GM21528 (cell line): ENCODE results near the gene LBR.

Source experiments
- ATAC-seq: cut with Tn5 transposase; IDR thresholded peaks from one replicate; pipeline ENCODE4 v1.9.1; 2021; ENCODE audit warnings: mild to moderate bottlenecking, moderate library complexity; ENCODE audit not compliant: unreplicated experiment, low FRiP score

The LBR gene

DNA sequence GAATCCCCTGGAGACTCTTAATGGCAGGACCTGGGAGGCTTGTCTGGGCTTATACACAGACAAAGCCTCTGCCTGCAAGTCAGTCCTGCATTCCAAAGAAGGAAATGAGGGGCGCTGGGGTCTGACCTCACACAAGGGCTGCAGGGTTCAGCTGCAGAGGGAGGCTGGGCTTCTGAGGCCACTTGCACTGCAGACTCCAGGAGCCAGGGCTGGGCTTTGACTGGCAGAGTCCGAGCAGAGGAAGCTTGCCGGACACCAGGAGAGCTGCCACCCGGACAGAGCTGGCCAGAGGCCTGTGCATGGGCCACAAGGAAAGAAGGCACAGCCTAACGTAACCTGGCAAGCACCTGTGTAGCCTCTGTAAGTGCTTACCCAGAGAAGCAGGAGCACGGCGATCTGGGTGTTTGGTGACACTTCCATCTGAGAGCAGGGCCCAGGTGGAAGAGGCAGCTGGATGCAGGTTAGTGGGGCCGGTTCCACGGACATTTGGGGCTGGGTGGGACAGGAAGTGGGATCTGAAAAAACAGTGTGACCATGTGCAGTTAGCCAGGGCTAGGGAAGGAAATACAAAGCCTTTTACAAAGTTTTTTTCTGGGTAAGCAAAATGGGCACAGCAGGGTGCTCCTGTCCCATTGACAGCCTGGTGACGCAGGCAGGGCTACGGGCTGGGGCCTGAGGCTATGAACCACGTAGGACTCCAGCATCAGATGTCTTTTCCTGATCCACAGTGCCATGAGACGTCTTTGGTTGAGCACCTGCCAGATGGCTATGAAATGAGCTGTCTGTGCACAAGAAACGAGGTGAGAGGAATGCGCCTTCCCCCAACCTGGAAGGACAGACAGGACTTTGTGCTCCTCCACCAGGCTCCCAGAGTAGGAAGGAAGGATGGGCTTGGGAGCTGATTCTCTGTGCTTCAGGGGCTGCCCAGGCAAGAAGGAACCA is 37.3 kb upstream of the LBR start:
- no peak for ATAC-seq

DNA sequence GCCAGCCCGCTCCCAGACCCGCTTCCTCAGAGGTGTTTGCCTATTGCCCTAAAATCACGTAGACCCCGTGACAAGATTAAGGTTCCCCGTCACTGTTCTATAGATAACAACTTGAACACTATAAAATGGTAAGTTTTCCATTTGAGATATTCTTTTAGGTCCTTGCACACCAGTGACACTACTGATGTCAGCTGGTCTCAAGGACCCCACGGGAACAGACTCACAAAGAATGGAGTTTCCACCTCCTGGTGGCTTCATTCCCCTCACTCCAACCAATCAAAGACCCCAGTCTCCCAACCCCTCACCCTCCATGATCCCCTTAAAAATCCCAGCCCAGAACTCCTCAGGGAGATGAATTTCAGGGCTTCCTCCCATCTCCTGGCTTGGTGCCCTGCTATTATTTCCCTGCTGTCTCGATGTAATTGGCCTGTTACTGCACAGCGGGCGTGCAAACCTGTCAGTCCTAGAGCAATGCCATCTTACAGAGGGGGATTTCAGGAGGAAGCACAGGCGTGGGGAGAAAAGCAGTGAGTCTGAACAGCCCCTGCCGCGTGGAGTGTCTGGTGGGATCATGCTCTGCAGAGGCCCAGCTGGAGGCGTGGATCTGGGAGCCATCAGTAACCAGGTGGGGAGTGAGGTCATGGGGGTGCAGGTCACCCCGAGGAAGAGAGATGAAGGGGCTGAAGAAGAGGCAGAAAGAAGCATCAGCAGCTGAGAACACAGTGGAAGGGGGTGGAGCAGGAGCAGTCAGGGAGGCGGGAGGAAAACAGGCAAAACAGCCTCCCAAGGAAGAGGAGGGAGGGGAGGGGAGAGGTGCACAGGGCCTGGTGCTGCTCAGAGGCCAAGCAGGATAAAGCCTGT is 35.1 kb upstream of the LBR start:
- ATAC-seq: no peak

DNA sequence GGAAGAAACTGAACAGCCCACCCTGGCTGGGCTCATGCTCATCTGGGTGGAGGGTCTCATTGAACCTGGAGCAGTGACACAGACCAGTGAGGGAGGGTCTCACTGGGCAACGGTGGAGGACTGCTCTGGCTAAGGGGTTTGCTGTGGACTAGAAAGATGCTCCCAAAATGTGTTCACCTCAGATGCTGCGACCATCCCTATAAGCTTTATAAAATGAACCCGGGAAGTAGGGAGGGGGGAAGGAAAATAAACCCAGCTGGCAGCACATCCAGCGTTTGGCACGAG is 34.5 kb upstream of the LBR start:
- no peak for ATAC-seq

DNA sequence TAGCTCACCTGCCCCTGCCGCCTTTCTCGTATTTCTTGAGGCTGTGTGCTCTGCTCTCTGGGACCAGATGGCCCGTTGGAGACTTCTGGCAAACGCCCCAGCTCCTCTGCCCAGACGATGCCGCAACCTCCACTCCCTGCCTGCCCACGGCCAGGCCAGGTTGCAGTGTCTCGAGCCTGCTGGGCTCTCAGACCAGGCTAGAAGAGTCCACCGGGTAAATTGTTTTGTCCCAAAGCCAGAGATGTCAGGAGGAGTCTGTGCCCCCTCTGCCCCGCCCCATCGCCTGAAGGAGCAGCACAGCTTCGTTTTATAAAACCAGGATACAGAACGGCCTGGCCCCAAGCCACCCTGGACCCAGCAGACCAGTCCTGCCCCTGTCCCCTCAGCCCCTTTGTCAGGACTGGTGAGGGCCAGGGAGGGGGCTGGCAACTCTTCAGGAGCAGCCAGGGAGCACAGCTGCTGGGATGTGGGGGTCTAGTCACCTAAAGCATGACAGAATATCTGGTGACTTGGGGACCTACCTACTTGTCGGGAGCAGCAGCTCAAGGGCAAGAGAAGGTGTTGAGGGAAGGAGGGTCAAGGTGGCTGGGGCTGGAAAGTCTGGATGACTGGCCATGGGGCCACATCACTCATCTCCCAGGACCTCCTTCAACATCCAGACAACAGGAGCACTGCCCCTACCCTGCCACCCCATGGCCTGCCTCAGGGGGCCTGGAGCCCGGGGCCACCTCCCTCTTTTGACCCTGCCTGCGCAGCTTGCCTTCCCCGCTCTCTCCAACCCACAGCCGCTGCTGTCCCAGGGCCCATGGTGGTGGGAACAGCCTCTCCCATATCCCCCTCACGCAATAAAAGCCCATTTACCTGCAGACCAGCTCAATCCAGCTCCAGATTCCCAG is 33.9 kb upstream of the LBR start:
- ATAC-seq: no peak

DNA sequence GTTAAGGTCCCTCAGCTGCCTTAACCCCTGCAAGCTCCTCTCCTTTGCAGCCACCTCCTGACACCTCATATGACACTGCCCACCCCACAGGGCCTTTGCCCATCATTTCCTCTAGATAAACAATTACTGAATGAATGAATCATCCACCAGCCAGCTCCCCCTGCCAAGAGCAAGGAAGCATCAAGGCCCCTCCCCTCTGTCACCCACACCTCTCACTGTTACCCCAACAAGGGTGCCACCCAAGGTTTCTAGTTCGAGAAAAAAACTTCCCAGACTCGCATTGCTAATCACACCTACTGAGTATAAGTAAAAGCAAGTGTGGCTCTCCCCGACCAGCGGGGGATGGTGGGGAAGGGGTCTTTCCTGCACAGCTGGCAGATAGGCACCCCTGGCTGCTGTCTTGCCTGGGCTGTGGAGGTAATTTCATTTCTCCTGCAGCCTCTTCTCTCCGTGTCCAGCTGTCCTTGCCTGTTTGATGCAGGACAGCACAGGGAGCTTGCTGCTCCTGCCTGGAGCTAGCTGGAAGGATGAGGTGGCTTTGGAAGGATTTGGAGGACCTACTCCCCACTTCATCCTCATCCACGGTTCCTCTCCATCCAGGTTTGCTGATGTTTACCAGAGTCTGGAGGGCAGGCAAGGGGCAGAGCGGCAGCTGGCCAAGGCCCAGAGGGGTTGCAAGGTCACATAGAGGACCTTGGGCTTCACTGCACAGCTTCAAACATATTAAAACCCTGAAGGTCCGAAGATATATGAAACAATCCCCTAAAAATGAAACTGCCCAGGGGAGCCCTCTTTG is 33.1 kb upstream of the LBR start:
- no peak for ATAC-seq

DNA sequence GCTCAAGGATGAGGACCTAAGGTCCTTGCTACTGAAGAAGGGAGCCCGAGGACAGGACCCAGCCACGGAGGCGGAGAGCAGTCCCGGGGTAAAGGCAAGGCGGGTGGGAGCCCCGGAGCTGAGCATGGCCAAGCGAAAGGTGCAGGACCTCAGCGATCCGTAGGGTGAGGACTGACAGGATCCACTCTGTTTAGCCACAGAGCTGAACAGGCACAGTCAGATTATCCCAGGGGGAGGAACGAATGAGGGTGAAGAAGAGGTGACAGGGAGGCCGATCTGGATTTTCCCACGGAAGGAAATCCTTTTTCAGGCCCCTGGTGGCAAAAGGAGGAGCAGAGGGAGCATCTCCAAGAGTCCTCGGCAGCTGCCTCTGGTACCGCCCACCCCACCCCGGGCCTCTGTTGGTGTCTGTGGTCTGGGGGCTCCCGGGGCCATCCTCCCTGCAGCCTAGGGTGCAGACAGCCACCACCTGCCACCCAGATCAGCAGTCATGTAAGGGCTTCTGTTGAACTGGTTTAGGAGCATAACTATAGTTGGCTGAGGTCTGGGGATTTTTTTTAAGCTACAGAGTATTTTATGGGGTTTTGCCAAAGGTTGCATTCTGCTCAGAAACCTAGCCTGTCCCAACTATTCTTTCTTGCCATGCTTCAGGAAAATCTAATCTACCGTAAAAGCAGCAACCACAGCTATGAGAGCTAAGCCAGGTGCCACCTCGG is 32.3 kb upstream of the LBR start:
- ATAC-seq: no peak

DNA sequence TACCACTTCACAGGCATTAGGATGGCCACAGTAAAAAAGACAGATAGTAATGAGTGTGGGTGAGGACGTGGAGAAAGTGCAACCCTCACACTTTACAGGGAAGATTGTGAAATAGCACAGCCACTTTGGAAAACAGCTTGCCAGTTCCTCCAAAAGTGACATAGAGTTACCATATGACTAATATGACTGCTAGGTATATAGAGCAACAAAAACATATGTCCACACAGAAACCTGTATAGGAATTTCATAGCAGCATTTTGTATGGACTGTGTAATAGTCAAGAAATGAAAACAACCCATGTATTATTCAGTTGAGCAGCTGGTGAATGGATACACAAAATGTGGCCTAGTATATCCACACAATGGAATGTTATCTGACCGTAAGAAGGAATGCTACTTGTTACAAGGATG is 30.4 kb upstream of the LBR start:
- ATAC-seq: no peak

DNA sequence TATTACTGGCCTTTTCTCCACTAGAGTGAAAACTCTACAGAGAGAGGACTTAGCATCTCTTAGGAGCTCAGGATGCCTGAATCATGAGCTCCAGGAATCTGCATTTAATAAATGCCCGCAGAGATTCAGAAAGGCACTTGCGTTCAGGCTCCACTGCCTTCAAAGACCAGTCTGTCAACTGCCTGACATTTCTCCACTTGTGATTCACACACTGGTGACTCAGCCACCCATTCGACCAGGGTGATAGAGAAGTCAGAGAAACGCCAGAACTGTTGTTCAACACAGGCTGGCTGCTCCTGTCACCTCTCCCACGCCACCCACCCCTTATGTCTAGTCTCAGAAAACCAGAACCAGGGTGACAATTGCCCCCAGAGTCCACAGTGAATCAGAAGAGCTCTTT is 26.9 kb upstream of the LBR start:
- ATAC-seq: no peak

DNA sequence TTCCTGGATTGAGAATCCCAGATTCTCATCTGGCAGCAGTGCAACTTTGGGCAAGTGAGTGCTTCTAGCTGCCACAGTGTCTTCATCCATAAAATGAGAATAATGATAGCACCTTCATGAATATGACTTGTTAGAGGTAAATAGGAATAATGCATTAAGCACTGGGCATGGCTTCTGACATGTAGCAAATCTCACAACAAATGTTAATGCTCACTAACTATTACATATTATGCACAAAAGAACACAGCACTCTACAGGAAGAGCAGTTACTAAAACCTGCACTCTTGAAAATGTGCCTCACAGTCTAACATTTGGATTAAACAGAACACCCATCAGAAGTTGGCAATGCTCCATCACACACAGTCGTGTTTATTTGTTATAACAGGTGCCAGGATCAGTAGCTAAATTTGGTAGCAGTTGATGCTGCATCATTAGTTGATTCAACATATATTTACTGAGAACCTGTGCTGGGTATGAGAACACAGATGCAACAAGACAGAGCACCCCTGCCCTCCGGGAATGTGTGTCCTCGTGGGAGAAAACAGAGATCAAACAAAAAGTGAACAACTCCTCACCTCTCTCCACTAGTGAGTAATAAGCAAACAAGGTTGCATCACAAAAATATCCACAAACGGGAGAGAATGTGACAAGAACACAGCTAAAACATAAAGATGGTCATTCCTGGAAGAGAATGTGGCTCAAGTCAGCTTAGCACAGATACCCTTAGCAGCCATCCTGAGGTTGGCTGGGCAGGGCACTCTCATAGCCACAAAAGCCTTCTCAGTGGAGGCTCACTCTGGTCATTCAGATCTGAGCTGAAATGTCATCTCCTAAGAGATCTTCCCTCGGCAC is 26.2 kb upstream of the LBR start:
- no peak for ATAC-seq

DNA sequence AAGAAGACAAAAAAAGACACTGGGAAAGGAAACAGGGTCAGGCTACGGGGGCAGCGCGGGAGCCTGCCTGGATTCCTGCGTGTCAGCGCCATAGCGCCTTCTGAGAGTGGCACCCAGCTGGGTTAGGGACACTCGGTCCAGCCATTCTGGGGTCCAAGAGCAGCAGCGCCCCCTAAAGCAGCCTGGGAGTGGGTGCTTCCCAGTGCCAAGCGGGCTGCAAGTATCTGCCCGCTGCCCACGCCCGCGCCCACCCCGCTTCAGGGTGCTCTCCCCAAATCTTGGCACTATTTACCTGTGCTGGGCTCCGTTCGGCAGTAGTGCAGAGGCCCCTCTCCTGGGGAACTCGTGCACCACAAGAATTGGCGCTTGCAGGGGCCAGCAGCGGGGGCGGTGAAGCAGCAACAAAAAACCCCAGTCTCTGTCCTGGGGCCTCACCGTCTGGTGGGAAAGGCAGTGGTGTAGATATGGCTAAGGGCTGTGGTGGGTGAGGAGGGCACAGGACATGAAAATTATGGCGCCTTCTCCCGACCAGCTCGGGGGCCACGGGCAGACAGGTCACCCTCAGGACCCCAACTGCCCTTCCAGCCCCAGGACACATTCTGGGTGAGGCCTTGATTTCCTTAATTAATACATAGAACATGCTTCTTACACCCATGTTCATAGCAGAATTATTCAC is 24.1 kb upstream of the LBR start:
- ATAC-seq: no peak

DNA sequence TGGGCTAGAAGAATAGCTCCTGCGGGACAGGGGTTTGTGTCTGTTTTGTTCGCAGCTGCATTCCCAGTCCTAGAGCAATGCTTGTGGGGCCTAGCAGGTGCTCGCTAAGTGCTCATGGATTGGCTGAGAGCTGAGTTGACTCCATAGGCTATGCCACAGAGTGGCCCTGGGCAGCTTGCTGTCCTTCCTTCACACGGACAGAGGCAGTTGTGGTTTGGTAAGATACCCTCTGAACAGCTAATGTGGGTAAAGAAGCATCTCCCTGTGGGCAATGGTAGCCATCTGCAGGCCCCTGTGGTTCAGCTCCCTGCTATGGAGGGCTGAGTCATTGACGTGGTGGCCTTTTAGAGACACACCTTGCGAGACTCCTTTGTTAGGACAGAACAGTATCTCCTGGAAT is 23.5 kb upstream of the LBR start:
- no peak for ATAC-seq

DNA sequence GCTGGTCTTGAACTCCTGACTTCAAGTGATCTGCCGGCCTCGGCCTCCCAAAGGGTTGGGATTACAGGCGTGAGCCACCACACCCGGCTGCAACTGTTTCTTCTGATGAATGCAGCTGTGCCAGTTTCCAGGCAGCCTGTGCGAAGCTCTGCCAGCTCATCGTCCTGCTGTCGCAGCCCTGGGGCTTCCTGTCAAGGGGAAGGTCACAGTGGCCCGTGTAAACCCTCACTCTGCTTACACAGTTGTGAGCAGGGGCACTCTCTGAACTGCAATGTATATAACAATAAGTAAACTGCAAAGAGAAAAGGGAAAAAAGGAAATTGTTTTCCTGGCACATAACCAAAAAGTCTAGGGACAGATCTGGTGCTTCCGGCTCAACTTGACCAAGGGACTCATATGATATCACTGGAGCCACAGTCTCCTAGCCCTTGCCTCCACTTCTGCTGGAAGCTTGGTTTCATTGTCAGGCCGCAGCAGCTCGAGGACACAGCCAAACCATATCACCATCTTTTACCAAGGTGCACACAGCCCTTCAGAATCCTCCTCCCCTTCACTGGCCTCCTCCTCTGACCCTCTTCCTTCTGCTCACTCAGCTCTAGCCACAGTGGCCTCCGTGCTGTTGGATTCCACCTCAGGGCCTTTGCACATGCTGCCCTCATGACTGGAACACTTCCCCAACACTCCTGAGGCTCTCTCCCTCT is 22.8 kb upstream of the LBR start:
- no peak for ATAC-seq

DNA sequence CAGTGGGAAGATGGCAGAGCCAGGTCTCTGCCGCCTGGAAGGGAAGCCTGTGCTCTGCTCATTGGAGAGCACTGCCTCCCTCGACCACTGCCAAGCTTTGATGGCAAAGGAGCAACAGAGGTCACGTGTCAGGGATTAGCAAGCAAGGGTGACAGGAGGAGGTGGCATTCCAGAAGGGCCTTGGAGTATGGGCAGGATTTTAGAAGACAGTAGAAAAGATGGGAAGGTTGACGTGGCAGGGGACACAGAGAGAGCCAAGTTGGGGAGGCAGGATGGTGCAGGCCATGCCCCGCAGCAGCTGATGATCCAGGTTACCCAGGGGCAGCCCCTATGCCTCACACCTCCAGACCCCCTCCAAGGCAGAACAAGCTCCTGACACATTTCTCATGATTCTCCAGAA is 21.9 kb upstream of the LBR start:
- no peak for ATAC-seq

DNA sequence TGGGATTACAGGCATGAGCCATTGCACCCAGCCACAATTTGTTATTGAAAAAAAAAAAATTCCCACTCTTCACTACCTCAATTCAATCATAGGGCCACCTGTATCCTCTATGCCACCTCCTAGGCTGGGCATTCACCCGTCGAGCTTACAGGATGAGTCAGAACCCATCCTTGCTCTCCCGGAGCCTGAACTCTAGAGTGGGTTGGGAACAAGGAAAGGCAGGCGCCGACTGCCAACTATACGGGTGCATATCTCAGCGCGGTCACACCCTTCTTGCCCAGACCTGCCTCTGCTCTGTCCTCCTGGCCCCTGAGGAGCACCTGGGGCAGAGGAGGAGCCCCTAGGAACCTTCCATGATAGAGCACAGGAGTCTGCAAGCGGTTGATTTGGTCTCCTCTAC is 21.4 kb upstream of the LBR start:
- no peak for ATAC-seq

DNA sequence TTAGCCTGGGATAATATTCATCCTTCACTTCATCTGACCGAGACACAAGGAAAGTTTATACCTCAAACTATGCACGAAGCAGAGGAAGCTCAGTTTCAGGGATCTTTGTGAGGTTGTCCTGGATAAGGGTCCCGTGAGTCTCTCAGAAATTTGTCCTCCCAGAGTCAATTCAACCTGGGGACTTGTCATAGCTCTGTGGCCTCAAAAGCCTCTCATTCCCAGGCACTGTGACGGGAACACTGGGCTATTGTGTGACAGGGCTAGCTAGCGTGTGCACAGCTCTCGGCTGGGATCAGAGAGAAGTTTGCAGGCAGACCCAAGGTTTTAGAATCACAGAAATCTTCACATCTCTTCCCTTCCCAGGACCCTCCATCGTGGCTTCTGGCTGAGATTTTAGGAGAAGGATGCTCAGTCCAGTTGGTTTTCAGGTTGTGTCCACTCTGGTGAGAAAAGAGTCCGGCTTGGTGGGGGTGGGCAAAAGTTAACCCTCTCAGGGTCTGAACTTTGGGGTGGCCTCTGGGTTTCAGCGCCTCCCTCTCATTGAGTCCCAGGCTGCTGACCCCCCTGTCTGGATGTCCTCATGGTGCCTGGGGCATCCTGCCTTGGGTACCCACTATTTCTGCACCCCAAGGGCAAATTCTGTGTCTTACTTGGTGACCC is 20.4 kb upstream of the LBR start:
- ATAC-seq: no peak

DNA sequence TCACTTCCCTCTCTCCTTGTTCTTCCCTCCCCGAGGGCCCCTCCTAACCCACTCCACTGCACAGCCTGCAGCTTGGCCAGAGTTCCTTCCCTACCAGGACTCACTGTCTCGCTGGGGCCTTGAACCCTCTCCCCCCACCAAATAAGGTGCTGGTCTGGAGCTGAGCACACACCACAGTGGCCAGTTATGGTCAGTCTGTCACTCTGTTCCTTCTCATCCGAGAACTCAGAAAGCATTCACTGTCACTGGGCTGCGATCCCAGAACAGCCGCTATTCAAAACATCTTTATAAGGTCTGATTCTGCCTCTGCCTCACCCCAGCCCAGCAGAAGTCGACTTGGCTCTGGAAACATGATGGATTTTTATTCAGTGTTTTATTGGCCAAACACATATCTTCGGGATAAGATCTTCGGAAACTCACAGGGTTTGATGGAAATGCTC is 19.8 kb upstream of the LBR start:
- no peak for ATAC-seq
